Stimulated activated CD8-positive, alpha-beta memory T cell treated with anti-CD3 and anti-CD28 coated beads, Interleukin-2, amount 100 ng/mL, for 48 hours (primary cell): Measurements from ENCODE around the gene NCK2.

Source experiments
- DNase-seq, 2 donors: peaks; one replicate each; pipeline ENCODE4 v3.0.0-alpha.2; 2020; ENCODE audit warnings: low read depth in 2 of 2

Gene NCK2

DNA sequence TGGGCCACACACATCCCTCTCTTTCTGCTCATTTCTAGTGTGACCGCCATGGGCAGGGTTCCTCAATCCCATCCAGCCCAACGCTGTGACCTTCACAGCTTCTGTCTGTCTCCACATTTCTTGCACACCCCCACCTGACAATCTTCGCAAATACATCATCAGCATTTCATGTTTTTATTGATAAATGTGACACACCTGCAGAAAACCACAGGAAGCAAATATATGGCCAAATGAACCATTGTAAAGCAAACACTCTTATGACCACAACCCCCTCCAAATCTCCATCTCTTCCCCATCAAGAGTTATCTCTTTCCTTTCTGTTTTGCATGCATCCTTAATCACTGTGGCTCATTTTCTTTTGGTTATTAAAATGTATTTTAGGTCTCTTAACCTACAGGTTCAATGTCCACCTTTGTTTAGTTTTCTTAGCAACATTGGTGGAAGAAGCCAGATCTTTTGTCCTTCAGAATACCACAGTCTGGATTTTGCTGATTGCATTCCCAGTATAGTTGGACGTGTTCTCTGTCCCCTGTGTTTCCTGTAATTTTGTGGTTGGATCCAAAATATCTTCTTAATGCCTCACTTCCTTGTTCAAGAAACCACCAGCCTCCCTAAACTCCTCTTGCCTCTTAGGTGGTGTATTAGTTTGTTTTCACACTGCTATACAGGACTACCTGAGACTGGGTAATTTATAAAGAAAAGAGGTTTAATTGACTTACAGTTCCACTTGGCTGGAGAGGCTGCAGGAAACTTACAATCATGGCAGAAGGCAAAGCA is 9.8 kb upstream of the NCK2 start:
- DNase-seq: no peak

DNA sequence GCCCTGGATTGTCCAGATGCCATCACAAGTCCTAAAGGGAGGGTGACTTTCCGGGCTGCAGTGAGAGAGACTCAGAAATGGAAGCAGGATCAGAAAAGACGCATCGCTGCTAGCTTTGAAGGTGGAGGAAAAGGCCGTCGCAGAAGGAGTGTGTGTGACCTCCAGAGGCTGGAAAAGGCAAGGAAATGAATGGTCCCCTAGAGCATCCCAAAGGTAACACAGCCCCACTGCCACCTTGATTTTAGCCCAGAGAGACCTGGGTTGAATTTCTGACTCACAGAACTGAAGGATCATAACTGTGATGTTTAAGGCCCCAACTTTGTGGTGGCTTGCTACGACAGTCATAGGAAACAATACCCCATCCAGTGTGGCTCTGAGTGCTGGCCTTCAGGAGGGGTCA is 8.6 kb upstream of the NCK2 start:
- DNase-seq: no peak

DNA sequence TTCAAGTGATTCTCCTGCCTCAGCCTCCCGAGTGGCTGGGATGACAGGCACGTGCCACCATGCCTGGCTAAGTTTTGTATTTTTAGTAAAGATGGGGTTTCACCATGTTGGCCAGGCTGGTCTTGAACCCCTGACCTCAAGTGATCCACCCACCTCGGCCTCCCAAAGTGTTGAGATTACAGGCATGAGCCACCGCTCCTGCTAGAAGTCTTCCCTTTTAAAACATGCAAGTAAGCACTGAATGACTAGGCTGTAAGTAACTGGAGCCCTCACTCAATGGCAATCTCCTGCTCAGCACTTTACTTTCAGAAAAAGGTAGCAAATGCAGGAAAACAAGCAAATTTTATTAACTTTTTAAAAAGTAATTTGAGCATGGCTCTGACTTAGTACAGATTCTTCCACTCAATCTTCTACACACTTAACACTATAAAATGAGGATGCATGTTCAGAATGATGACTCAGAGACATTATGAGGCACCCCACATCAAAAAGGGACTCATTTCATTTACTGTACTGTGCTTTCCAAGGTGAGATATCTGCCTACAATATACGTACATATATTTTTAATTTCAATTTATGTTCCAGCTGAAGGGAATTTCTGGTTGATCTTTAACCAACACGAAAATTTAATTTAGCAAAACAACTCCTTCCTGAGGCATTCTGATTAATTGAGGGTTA is 6.6 kb upstream of the NCK2 start:
- no peak for DNase-seq

DNA sequence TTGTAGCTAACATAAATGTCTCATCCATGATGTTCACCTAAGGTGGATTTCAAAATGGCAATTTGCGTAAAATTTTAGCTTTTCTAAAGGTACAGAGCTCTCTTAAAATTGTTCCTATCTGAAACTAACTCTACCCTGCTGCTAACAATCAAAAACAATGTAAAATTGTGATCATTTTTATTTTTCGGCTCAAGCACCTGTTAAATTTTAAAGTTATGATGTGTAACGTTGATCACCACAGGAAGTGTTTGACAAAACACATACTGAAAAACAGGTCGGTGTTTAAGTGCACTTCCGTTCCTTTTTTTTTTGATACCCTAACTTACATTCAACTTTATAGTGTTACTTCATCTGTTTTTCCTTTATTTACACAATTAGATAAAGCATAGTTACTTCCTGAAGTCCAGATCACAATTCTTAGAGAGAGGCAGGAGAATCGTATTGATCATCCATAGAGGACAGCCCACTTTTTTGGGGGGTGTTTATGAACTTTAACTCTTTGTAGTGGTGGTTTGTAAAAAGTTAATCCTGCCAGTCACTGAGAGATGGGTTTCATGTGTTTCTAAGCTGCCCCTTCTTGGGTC is 6.0 kb upstream of the NCK2 start:
- no peak for DNase-seq

DNA sequence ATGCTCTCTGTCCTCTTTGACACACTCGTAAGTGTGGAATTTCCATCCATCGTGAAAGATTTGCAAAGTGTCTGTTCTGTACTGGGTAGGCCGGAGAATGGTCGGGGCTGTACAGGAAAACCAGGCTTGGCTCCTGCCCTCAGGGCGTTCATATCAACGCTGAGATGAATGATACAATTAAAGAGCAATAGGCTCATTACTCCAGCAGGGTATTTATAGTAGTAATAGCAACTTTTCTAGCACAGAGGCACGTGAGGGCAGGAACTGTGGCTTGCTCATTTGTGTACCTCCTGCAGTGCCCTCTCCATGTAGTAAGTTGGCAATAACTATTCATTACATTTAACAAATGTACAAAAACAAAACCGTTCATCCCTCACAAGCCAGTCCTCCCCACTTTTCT is 5.3 kb upstream of the NCK2 start:
- DNase-seq: no peak

DNA sequence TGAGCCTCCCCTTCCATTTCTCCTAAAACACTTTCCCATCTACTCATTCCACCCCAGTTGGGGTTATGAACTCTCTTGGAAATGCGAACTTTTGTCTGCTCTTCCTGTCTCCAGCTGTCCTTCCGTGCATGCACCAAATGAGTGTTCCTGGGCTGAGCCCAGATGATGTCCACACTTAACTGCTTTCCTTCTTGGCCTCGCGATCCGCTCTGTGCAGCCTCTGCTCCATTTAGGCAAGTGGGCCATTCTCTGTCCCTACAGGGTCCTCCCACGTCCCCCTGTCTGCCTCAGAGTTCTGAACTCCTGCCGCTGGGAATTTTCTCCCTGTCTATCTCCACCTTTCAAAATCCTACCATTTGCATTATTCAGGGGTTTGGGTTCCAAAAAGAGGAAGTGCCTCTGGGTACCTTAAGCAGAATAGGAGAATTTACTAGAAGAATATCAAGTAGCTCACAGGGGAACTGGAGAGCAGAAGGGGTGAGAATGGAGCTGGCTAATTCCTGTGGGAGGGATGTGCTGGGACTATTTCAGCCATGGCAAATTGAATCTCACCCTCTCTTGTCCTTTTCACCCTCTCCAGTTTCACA is 4.7 kb upstream of the NCK2 start:
- DNase-seq: no peak

DNA sequence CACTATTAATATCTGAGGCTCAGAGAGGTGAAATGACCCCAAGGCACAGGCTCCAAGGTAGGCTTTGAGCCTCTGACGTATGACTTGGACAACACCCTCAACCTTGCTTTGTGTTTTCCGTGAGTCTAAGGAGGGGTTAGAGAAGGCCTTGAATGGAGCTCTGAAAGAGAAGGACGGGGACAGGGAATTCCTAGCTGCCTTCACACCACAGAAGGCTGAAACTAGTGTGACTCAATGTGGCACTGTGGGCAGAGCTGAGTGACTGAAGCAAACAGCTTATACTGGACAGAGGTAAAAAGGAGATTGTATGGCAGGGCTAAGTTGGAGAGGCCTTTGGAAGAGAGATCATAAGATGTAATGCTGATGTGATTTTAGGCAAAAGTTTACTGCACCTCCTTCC is 3.5 kb upstream of the NCK2 start:
- no peak for DNase-seq

DNA sequence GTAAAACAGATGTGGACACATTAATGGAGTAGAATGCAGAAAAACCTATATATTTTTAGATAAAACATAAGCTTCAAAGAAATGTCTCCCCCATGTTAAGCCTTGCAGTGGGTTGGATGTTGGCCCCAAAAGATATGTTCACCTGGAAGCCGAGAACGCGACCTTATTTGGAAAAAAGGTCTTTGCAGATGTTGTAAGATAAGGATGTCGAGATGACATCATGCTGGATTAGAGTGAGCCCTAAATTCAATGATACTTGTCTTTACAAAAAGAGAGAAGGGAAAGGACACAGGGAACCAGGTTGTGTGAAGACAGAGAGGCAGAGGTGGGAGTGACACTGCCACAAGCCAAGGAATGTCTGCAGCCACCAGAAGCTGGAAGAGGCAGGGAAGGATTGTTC is 3.1 kb upstream of the NCK2 start:
- no peak for DNase-seq

DNA sequence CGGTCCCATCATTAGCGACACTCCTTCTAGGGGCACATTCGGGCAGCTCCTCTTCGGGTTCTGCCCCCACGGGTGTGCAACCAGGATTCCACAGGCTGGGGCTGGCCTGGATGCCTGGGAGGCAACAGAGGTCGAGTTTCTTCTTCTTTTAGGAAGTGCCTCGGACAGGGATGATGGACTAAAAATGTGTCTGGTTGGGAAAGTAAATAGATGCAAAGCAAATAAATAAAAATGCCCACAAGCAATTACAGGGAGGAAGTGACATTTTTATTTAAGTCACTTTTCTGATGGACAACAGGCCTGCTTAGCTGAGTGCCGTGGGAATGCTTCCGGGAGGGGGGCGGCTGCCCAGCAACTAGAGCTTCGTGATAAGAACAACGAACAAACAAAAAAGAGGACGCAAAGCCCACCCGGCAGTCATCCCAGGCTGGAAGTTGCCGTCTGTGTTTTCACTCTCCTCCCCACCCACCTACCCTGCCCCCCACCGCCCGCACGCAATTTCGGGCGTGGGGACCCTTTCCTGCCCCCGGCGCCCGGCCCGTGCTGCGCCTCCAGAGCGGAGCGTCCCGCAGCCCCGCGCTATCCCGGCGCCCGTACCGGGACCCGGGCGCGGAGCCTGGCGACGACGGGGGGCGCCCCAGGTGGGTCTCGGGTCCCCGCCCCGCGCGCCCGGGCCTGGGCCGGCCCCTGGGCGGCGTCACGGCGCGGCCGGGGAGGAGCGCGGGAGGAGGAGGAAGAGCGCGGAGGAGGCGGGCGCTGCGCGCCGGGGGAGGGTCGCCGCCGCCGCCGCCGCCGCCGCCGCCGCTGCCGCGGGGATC is 412 bp upstream of the NCK2 start:
- DNase-seq: peak; percentile 55 to 64

DNA sequence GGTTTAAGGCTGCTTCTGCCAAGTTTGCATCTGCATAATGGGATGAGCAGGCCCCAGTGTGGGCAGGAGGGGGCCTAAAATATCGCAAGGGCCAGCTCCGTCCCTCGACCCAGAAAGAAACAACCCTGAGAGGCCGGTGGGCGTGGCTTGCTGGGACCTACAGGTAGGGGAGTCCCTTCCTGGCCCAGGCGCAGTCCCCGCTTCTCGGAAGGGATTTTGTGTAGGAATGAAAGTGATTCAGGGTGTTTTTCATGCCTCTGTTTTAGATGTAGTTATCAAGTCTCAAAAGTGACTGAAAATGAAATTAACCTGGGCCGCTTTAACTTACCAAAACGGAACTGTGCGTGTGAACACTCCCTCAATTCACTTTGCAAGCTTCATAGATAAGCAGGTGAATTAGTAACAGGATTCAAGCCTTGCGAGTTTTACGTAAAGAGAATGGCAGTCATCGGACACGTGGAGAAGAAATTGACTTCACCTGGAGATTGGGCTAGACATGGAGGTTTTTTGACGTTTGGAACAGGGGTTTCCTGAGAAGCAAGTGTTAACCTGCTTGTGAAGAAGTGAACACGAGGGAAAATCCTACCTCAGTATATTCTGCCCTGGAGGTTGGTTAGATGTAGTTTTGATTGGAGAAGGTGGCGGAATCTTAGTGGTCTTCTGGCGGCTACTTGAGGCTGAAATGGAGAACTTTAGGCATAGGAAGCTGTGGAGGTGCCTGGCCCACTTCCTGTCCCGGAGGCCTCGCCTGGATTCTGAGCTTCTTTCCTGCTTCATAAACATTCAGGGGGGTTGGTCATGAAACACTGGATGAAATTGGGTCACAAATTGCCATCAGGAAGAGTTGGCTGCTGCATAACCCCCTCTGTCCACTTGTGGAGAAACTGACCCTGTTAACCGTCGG is 1.7 kb downstream of the NCK2 start:
- peak; percentile 84 to 94 for DNase-seq

DNA sequence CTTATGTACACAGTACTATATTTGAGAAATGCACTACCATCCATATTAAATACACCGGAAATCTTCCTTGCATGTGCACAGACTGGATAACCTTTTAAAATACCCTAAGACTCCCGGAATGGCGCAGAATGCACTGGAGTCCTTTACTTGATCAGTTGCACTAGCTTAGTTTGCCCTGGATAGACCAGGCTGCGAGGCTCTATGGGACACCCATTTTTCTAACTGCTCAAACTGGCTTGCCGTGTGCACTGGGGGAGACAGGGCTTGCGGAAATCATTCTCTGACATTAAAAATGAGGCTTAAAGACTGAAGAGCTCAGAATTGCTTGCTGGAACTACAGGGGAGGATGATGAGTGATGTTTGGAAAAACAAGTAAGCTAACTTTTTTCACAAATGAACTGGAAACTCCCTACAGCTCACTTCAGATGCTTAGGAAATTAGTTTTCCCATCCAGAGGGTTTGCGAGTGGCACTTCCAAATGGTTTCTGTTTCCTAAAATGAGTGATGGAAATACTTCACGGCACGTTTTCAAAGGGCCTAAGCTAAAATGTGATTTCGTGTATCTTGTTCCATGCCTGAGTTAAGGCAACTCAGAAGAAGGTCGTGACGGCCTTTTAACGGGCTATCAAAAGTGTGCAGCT is 2.7 kb downstream of the NCK2 start:
- no peak for DNase-seq

DNA sequence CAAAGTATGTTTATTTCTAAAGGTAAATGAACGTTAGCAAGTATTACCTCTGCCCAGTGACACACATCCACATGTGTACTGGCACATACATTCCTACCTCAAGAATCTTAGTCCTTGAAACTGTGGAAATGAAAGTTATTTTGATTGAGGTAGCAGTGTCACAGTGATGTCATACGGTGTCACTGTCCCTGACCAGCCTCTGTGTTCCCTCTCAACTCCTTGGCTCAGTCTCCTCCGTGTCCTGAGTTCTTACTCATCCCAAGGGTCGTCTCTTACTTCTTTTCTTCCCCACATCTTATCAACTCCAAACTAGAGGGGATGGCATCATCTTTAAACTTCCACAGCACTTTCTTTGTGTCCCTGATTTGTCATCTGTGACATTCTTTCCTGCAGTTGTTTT is 3.3 kb downstream of the NCK2 start:
- DNase-seq: no peak

DNA sequence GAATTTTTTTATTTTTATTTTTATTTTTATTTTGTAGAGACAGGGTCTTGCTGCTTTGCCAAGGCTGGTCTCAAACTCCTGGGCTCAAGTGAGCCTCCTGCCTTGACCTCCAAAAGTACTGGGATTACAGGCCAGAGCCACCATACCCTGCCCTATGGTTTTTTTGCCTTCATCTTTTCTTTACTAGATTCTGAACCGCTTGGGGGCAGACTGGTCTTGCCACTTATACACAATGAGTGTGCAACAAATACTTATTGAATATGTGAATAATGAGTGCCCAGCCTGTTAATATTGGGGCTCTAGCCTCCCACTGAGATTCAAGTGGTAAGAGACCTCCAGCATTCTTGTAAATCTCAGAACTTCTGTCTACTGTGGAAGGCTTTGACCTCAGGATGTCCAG is 3.9 kb downstream of the NCK2 start:
- DNase-seq: no peak

DNA sequence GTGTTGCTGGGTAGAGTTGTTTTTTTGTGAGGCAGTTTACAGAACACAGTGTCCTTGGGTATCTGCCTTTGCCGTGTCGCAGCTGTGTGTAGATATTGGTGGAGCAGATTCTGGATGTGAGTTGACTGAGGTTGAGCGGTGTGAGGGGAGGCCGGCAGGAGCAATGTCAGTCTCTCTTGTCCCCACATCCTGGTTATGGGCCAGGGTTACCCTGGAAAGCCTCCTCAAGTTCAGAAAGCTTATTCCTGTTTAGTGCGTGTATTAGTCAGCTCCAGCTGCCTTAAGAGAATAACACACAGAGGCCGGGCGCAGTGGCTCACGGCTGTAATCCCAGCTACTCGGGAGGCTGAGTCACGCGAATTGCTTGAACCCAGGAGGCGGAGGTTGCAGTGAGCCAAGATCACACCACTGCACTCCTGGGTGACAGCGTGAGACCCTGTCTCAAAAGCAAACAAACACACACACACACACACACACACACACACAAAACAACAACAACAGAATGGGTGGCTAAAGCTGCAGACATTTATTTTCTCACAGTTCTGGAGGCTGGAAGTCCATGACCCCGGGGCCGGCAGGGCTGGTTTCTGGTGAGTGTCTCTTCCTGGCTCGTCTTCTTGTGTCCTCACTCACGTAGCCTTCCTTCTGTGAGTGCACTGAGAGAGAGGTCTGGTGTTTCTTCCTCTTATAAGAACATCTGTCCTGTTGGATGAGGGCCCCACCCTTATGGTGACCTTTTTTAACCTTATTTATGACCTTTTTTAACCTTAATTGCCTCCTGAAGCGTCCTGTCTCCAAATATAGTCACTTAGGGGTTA is 5.1 kb downstream of the NCK2 start:
- DNase-seq: no peak

DNA sequence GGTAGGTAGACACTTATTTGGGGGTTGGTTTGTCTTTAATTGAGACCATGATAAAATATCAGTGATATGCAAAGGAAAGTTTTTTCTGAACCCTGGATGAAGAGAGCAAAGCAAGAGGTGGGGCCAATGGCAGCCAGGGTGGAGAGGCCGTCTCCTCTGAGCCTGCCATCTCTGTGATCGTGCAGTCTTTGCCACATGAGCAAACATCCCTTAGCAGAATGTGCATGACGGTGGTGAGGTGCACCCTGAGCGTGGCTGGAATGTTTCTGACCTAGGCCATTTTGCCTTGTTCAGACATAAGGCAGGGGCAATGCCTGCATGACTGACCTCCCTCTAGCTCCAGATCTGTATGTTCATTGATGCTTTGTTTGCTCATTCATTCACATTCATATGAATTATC is 6.0 kb downstream of the NCK2 start:
- no peak for DNase-seq

DNA sequence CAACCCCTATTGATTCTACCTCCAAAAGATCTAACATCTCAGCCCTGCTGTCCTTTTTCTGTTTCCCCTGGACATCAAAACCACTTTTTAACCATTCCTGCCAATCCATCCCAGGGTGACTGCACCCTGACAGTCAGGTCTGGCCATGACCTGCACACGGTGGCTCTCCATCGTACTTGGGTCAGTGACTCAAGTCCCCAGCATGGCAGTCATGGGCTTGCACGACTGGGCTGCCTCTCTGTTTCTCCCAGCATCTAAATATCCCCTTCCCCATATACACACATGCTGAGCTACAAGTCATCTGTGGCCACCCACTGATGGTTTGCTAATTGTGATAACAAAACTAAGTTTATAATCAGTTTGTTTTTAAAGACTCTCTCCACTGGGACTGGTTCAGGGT is 6.6 kb downstream of the NCK2 start:
- DNase-seq: no peak

DNA sequence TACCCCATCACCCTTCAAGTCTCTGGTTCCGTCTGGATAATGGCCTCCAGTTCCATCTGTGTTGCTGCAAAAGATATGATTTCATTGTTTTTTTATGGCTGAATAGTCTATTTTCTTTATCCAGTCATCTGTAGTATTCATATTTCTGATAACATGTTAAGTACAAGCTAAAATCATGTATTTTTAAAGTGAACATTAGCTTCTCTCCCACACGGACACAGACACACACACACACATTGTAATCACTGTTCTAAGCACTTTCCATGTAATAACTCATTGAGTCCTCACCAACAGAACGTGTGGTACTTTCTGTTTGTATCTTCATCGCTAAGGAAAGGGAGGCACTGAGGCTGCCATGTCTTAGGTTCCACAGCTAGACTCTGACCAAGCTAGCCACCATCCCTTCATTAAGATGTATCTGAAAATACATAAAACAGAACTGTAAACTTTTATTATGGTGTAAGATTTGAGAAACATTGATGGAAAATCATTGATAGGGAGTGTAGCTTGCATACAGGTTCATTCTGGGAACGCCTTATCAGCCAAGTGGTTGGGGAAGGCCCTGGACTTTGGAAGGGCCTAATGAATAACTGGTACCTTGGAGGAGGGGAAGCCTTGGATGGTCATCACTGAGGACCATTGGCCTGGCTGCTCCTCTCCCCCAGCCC is 8.1 kb downstream of the NCK2 start:
- no peak for DNase-seq

DNA sequence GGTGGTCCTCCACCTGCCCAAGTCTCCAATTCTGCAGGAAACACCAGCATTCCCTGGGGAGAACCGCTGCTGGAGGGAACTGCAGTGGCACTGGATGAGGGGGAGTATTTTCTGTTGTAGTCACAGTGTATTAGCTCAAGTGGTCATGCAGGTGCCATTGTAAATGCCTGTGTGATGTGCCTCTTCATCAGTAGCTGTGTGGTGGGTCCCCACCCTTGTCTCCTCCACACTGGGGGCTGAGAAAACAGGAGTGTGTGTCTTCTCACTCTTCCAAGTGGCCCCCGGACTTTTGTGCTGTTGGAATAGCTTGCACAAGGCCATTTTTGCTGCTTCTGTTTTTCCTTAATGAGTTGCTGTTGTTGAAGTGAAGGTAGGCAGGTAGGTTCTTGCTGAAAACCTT is 8.7 kb downstream of the NCK2 start:
- DNase-seq: no peak

DNA sequence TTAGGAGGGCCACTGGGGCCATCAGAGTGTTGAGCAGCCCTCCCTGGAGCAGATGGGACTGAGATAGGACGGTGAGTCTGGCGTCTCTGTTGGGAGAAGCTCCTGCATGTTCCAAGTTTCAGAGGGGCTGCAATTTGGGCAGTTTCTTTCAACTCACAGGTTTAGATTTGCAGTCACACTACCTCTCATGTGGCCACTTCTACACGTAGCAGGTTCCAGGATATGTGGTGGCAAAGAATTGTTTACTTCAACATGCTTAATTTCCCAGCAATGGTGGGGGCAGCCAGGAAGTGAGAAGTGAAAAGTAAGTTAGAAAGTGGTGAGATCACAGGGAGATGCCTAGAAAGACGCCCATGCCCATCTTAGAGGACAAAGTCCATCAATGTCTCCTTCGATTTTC is 9.3 kb downstream of the NCK2 start:
- DNase-seq: no peak
